CD4-positive, alpha-beta T cell treated with Interleukin-17A for 4 hours (primary cell): ENCODE measurements around the gene TLE7.

Source experiments
- DNase-seq: peaks from one replicate; pipeline ENCODE4 v3.0.0-alpha.2; 2020; ENCODE audit warnings: mixed read lengths

Gene TLE7

DNA sequence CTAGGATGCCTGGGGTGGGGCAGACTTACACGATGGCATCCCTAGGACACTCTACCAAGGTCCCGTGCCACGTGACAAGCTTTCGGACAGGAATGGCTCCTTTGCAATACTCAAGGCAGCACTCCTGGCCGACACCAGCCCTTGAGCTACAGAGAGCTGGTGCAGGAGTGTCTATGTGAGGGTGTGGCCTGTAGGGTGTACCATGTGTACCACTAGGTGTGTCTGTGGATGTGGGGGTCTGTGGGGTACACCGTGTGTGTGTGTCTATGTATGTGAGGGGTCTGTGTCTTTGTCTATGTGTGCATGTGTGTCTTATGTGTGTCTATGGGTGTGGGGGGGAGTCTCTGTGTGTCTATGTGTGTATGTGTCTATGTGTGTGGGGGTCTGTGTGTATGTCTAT lies 1.9 kb upstream of the TLE7 start:
- DNase-seq = no peak

DNA sequence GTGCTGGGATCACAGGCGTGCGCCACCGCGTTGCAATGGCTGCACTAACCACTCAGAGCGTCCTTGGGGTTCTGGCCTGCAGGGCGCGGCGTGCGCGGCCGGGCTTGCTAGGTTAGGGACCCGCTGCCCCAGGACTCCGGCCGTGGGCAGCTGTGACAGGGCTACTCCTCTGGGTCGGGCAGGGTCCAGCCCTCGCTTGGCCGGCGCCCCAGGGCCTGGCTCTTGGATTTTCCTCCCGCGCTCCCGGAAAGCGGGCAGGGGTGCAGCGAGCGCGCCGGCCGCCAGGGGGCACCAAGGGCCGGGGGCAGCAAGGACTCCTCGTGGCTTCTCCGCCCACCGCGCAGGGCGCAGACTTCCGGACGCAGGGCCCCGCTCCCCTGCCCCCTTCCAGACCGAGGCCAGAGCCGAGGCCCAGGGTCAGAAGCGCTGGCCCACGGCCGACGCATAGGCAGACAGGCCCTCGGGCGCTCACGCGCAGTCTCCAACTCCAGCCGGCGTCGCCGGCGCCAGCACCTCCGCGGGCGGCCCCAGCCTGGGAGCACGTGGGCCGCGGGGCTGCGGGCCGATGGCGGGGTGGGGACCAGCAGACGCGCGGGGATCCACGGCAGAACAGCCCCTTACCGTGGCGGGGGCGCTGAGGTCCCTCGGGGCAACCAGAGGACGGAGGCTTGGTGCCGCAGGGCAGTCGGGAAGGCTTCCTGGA lies 355 bp downstream of the TLE7 start:
- DNase-seq = peak; percentile 39

DNA sequence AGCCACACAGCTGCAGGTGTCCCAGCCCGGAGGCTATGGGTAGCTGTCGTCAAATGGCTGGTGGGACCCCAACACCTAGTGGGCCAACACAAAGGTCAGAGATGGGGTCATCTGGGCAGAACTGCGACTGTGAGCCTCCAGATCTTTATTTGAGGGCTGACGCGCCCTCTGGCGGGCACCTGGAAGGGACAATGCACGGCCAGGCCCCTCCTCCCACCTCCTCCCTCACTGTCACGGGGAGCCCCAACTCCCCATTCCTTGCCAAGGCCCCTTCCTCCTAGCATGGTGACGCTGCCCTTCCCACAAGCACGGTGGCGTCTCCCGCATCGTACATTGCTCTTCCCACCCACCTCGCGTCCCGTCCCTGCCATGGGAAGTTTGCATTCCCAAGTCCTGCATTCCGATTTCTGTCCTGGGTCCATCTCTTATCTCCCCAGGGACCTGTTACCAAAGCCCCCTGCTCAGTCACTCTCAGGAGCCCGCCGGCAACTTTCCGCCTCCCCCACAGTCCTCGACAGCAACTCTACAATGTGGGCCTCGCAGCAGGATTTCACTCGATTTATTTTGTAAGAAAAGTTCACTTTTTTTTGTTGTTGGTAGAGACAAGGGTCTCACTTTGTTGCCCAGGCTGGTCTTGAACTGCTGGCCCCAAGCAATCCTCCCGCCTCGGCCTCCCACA lies 1.0 kb downstream of the TLE7 start:
- DNase-seq = no peak

DNA sequence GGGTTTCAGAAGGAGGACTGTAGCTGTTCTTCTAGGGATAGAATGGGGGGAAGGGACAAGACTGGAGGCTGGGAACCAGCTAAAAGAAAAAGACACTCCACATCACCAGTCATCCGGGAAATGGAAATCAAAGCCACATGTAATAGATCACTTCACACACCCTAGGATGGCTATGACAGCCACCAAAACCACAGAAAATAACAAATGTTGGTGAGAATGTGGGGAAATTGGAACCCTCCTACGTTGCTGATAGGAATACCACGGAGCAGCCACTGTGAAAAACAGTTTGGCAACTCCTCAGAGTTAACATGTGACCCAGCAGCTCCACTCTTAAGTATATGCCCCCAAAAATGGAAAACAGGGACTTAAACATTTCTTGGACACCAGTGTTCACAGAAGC lies 2.3 kb downstream of the TLE7 start:
- DNase-seq = no peak

DNA sequence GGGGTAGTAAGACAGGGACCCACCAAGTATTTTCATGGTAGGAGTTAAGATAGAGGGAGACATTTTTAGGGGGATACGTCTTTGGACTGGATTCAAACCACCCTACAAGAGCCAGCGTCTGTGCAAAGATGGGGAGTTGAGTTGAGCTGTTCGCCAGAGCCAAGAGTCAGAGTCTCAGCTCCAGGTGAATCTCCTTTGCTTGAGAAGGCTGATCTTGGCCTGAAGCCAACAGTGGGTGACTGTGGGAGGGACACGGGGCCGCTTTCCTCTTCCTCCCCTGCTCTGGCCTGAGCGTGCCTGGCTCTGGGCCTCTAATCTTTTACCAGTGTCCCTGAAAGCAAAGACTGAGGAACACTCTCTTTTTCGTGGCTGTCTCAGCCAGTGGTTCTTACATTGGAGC lies 5.4 kb downstream of the TLE7 start:
- no peak for DNase-seq

DNA sequence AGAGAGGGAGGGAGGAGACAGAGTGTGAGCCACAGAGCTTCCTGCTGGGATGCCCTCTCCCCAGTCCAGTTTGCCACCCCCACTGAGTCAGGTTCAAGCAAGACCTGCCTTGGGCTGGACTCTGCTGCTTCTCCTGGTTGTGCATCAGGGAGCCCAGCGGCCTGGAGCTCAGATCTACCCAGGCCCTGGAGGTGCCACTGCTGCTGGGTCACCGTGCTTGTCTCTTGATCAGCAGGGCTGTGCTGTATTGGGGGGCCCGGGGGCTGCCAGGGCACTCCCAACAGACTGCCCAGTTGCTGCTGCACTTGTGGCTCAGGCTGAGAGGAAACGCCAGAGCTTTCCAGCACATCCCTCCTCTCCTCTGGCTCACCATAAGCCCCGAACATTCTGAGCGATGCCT lies 8.9 kb downstream of the TLE7 start:
- DNase-seq = no peak

DNA sequence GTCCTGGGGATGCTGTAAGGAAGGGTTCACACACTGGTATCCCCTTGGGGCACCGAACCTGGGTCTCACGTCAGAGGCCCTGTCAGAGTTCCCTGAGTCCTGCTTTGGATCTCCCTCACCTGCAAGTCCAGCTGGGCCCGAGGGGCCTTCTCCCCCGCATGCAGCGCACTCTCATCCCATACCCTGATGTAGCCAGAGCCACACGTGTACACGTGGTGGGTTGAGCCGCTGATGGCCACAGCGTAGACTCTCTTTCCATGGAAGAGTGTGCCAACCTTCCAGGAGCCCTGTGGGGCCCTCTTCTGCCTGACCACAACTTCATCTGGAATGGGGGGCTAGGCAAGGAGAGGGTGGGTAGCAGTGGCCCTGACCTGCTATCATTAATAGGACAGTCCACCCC lies 9.9 kb downstream of the TLE7 start:
- DNase-seq = no peak

DNA sequence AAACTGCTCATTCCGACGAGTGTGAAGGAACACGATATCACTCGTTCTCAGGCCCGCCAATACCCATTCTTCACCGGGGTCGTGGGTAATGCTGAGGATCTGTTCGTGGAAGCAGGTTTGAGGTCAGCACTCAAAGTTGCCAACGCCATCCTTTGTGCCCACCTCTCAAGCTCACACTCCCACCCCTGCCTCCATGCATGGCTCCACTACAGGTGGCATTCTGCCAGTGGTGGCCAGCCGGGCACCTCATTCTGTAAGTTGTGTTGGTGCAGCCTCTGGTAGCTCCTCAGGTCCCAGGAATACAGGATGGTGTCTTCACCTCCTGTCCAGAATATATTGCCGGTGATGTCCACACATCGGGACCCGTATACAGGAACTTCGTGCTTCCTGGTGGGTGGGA lies 10.7 kb downstream of the TLE7 start:
- DNase-seq = no peak

DNA sequence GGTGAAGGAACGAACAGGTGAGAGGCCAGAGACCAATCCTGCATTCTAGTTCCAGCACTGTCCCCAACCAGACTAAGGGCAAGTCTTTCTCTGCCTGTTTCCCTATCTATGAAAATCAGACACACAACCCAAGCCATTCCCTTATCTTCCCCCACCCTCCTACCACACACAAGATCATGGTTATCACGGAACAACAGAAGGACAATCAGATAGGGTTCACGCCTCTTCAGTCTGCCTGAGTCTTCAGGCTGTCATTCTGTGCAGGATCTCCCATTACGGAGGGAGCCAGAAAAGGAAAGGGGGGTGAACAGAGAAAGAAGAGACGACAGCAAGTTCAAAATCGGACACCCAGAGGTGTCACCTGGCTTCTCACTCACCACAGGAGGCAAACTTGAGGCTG lies 11.1 kb downstream of the TLE7 start:
- DNase-seq = no peak

DNA sequence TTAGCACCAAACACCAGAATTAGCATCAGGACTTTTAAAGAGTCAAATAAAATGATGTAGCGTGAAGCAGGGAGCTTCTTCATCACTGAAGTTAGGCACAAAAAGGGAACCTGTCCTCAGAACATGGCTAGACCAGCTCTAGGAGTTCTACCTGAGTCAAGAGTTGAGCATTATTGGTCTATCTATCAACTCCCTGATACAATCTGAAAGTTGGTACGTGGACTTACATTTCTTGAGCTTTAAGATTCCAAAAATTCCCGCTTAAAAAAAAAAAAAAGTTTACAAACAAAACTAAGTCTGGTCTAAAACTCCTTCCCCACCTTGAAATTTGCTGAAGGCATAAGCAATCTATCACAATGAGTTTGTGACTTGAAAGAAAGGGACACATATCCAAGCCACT lies 12.3 kb downstream of the TLE7 start:
- no peak for DNase-seq

DNA sequence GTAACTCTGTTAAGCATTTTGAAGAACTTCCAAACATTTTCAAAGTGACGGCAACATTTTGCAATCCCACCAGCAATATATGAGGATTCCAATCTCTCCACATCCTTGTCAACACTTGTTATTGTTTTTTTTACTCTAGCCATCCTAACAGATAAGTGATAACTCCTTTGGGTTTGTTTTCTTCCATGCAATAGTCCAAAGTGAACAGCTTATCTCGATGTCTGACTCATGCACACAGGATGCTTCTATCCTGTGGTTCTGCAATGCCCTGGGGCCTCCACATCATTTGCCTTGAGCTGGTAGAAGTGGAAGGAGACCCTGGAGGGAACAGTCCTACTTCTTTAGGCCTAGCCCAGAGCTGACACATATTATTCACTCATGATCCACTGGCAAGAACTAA lies 13.0 kb downstream of the TLE7 start:
- DNase-seq = no peak

DNA sequence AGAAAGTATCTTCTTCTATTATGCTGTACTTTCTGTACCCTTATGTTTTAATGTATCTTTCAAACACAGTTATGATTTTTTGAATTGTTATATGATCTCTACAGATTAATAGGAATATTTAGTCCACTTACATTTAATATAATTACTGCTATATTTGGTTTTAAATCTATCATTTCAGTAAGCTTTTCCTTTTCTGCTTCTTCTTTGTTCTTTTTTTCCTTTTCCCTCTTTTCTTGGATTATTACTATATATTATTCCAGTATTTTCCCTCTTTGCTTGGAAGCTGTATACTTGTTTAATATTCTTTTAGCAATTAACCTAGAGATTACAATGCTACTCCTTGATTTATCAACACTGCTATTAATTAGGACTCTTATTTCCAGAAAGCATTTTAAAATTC lies 13.5 kb downstream of the TLE7 start:
- DNase-seq = no peak

DNA sequence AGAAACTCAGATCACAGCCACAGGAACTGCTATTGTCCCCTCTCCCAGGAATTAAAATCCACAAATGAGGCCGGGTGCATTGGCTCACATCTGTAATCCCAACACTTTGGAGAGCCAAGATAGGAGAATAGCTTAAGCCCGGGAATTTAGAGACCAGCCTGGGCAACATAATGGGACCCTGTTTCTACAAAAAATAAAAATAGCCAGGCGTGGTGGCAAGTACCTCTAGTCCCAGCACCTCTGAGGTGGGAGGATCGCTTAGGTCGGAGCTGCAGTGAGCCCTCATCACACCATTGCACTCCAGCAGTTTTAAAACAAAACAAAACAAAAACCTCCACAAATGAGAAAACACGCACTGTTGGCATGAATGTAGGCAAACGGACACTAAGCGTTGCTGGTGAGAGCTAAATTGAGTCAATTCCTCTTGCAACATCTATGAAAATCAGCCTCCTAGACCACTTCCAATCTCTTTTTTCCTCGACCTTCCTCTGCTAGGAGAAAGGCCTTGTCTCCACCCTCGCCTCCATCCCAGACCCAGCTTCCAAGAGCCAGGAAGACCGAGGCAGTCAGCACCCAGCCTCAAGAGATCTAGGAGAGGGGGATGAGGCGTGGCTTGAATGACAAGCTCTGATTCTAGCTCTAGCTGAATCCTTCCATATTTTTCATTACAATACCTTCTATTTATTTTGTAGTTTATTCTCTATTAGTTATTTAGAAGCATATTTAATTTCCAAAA lies 14.8 kb downstream of the TLE7 start:
- no peak for DNase-seq

DNA sequence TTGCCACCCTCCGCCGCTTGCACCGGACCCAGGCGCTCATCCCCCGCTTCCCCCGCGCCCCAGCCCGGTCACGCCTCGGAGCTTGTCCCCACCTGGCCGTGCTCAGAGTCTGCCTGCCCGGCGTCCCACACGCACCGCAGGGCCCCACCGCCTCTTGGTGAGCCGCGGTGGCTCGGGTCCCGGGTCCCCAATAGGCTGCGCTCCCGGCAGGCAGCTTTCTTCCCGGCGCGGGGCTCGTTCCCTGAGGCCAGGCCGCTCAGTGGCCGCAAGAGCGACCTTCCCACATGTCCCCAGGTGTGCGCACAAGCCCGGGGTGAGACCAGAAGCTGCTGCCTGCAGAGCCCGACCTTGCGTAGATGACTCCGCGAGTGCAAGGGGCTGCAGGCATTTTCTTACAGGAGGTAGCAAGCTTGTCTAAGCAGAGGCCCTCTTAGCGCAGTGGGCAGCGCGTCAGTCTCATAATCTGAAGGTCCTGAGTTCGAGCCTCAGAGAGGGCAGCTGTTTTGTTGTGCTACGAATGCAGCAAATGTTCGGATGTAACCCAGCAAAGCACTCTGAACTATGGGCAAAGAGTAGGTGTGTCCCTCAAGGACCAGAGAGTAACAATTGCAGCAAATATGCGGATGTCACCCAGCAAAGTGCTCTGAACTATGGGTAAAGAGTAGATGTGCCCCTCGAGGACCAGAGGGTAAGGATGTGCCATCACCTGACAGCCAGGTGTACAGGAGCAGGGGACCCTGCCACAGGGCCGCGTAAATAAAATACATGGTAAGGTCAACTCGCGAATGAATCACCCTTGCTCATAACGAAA lies 15.6 kb downstream of the TLE7 start:
- peak; percentile 13 for DNase-seq

DNA sequence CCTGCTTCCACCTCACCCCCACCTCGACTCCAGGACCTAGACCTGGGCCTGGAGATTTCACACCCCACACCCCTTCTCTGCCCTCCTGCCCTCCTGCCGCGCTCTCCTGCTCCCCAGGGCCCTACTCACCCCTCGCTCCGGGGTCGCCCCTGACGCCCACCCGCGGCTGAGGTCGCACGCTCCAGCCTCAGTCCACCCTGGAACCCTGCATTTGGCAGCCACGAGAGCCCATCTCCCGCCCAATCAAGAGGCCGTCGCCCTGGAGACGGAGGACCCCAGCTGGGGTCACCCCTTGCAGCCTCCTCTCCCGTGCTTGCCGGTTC lies 16.1 kb downstream of the TLE7 start:
- DNase-seq = no peak

DNA sequence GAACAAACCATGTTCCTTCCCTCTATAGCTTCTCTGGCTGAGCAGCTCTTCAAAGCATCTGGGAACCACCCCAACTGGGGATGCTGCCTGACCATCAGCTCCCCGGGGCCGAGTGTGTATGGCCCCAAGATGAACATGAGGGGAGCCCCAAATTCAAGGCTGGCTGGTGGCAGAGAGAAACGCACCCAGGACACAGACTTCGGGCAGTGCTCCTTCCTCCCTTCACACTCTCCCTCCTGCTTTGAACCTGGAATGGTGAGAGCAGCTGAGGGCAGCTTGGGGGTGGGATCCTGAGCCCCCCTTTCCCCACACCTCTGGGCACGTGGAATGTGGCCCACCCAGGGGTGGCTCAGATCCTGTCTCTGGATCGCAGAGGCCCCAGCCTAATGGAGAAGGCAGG lies 17.2 kb downstream of the TLE7 start:
- no peak for DNase-seq

DNA sequence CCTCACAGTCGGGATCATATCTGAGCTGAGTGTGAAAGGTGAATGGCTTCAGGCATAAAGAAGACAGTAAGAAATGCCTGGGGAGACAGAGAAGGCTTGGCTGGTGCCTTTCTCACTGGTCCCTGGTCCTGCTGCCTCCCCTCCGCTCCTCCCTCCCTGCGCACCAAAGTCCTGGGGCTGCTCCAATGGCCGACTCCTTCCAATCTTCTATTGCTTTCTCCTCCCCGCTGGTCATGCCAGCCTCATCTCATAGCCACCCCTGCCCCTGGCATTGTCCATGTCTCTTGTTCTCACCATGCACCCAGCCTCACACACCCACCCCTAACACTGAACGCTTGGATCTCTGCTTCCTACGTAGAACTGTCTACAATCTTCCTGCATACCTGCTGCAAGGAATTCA lies 18.0 kb downstream of the TLE7 start:
- DNase-seq = no peak

DNA sequence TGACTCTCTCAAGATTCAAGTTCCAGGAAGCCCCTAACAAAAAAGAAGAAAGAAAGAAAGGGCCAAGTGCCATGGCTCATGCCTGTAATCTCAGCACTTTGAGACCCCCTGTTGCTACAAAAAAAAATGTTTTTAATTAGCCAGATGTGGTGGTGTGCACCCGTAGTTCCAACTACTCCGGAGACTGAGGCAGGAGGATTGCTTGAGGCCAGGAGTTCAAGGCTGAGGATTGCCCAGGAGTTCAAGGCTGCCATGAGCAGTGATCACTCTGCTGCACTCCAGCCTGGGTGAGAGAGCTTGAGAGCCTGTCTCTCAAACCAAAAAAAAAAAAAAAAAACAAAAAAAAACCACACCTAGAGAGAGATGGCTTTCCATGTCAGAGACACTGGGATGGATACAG lies 18.8 kb downstream of the TLE7 start:
- DNase-seq = no peak

DNA sequence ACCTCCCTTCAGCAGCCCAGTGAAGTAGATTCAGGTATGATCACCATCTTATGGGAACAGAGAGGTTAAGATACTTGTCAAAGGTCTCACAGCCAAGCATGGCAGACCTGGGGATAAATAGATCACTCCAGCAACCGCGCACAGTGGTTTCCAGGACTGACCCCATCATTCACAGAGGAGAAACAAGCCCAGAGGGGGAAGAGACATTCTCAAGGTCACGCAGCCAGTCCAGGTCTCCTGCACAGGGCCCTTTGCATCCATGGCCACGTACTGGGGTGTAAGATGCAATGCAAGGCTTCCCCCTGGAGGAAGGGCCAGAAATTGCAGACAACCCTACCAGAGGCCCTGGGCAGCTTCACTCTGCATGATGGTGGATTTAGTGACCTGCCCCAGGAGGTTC lies 19.9 kb downstream of the TLE7 start:
- peak; percentile 10 for DNase-seq

DNA sequence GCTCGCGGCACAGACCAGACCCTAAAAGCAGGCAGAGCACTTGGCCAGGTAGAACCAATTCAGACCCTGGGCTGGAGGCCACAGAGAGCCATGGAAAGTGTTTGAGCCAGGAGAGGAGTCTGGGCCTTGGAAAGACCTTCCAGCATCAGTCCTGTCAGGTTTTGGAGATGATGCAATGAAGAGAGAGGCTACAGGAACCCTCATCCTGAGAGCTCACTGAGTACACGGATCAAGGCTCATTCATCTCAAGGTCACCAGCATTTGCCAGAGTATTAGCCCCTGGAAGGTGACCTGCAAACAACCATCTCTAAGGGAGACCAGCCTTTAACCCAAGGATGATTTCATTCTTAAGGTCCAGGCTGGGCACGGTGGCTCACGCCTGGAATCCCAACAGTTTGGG lies 27.8 kb downstream of the TLE7 start:
- no peak for DNase-seq

DNA sequence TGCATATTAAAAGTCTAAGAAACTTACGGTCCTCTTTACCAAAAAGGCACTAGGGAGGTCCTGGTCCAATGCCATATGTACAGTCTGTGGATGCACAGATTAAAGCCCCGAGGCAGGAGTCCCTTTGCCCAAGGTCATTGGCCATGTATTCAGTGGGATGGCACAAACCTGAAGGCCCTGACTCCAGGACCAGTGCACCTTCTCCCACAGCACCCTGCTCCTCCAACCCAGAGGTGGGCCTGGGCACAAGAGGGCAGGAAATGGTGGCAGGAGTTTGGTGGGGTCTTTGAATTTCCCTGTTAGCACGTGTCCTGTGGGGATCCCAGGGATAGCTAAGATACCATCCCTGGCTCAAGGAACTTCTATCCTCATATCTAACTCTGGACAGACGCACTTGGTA lies 28.5 kb downstream of the TLE7 start:
- no peak for DNase-seq

DNA sequence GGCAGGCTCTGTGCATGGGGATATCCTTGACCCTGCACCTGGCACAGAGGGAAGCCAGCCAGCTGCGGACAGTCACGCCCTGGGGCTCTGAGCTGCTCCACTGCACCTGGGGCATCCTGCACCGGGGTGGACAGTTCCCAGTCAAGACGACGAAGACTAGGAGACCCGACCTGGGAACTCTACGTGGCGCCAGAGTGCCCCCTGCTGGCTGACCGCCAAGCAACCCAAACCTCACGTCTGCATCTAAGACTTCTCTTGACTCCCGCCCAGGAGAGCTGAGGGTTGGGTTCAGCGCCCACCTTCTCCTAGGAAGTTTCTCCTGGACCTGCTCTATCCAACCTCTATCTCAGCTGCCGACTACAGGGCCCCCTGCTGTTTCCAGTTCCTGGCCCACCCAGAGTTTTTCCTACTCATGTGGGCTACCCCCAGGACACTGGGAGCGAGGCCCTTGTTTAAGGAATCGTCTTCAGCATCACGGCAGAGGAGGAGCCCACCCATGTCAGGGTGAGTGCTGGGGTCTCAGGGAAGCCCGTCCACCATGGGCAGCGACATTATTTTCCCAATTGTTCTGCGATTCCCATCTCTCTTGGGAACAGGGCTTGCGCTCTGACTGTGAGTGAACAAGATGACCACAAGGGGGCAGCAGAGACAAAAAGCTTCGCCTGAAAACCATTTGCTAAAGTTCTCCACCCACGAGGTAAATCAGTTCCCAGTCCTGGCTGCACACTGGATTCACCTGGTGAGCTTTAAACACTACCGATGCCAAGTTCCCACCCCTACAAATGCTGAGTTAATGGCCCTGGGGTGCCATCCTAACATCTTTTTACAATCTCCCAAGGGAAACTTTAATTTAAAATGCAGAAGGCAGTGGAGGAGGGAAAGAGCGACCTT lies 29.3 kb downstream of the TLE7 start:
- DNase-seq = peak; percentile 79

DNA sequence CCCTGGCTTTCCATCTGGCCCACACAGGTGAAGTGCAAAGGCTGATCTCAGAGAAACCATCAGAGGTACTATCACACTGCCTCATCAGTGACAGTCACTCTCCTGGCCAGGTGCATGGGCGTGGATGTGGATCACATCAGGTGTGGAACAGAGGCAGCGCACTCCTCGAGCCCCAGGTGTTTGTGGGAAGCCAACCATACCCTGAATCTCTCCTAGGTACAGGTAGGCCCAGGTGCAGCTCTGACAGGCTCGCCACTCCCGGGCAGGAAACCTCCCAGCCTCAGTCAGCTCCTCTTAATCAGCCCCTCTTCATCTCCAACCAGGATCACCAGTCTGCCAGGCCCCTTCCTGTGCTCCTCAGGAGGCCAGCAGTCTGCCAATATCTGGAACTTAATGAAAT lies 31.7 kb downstream of the TLE7 start:
- DNase-seq = no peak
